Muscle of leg (tissue), 11 donors: ENCODE results near the gene TK1. TPM values are rescaled to one million over a fixed set of nuclear protein-coding genes. Genes with fewer than 3 reads are reported as not detected.

ENCODE experiments used
- DNase-seq: peaks from one replicate; pipeline ENCODE4 v3.0.0; 2013
- H3K27ac ChIP-seq: one replicate; pipeline ENCODE4 v1.5.1; 2013; ENCODE audit warnings: mild to moderate bottlenecking, low read length, control low read depth
- H3K27me3 ChIP-seq: one replicate; pipeline ENCODE4 v1.6.1; 2013; ENCODE audit warnings: low read length; ENCODE audit not compliant: control insufficient read depth, insufficient read depth
- H3K36me3 ChIP-seq: one replicate; pipeline ENCODE4 v1.6.1; 2013; ENCODE audit warnings: low read length; ENCODE audit not compliant: control insufficient read depth, insufficient read depth
- H3K4me1 ChIP-seq: one replicate; pipeline ENCODE4 v1.6.1; 2013; ENCODE audit warnings: low read length; ENCODE audit not compliant: control insufficient read depth, insufficient read depth
- H3K4me3 ChIP-seq: one replicate; pipeline ENCODE4 v1.5.1; 2013; ENCODE audit warnings: low read length, control low read depth
- H3K9me3 ChIP-seq: replicated peaks from 2 replicates; pipeline ENCODE4 v1.6.1; 2013; ENCODE audit warnings: low read depth, low read length; ENCODE audit not compliant: control insufficient read depth
- WGBS: methylation state at CpG from one replicate; pipeline ENCODE4 v1.1.5; 2013; ENCODE audit warnings: missing lambda C conversion rate; ENCODE audit not compliant: insufficient coverage; 5-methylcytosine and 5-hydroxymethylcytosine counted together
- polyA plus RNA-seq, 8 donors: library from polyadenylated mRNA; unstranded; fragments of 120-200 nt; gene quantifications; one replicate each; pipeline versions ENCODE4 v1.2.1 to v1.2.3, GENCODE V29; 2013; ENCODE audit warnings: inconsistent platforms in 1 of 8, low replicate concordance in 1 of 8; ENCODE audit not compliant: insufficient read length in 8 of 8, insufficient read depth in 1 of 8
- total RNA-seq: library from RNA; stranded (reverse); fragments of 120-200 nt; gene quantifications from one replicate; pipeline ENCODE4 v1.2.4, GENCODE V29; 2013

Gene TK1
- total and polyA plus RNA-seq, 9 donors: 11.8 to 31.6 (median 27.5) TPM

- H3K9me3 ChIP-seq: no peaks in the 10 kb centered on the region
- WGBS: 89% methylated on average over 20 of the region's 22 CpGs
Measured at GRCh38 chr17:78204387-78205123, 17.7 kb upstream of the TK1 start.

GRCh38 chr17:78202666-78203065, 15.8 kb upstream of the TK1 start:
- Histone ChIP-seq H3K27me3 (no peaks in the 10 kb centered on the region), H3K9me3 (no peaks in the 10 kb centered on the region), H3K4me1 (no peaks in the 10 kb centered on the region), H3K27ac (no peak overlapping the region), H3K36me3 (peaks cover 37% of the 10 kb centered on the region), H3K4me3 (no peak overlapping the region)
- DNase-seq: no peak
- WGBS: 98% methylated on average over 8 of the region's 8 CpGs

More at GRCh38 chr17:78204387-78205123, 17.7 kb upstream of the TK1 start:
- Histone ChIP-seq H3K4me3 (no peak overlapping the region), H3K27me3 (no peaks in the 10 kb centered on the region), H3K36me3 (peaks cover 29% of the 10 kb centered on the region), H3K27ac (no peak overlapping the region), H3K4me1 (no peaks in the 10 kb centered on the region)
- no peak for DNase-seq

- Histone ChIP-seq H3K4me3 (no peak overlapping the region), H3K27me3 (no peaks in the 10 kb centered on the region), H3K36me3 (peaks cover 40% of the 10 kb centered on the region), H3K27ac (no peak overlapping the region), H3K9me3 (no peaks in the 10 kb centered on the region), H3K4me1 (no peaks in the 10 kb centered on the region)
- no peak for DNase-seq
- 84% methylated on average over 6 of the region's 6 CpGs for WGBS
Measured at GRCh38 chr17:78200451-78200850, 13.6 kb upstream of the TK1 start.

GRCh38 chr17:78197147-78197832, 10.4 kb upstream of the TK1 start:
- H3K36me3 ChIP-seq: peaks cover 28% of the 10 kb centered on the region
- WGBS: 83% methylated on average over 8 of the region's 9 CpGs
- no peak overlapping the region for H3K27ac ChIP-seq
- no peaks in the 10 kb centered on the region for H3K9me3 ChIP-seq
- no peaks in the 10 kb centered on the region for H3K27me3 ChIP-seq
- no peaks in the 10 kb centered on the region for H3K4me1 ChIP-seq
- no peak for DNase-seq
- no peak overlapping the region for H3K4me3 ChIP-seq

GRCh38 chr17:78196716-78197115, 9.9 kb upstream of the TK1 start:
- DNase-seq: no peak
- H3K36me3 ChIP-seq: peaks cover 31% of the 10 kb centered on the region
- H3K27ac ChIP-seq: no peak overlapping the region

GRCh38 chr17:78185981-78186691, 716 bp downstream of the TK1 start:
- WGBS: 39% methylated on average over 5 of the region's 10 CpGs
- Histone ChIP-seq H3K9me3 (no peaks in the 10 kb centered on the region), H3K27ac (peak overlapping the region; percentile 59), H3K4me1 (peaks cover 37% of the 10 kb centered on the region), H3K27me3 (no peaks in the 10 kb centered on the region), H3K4me3 (peak overlapping the region; percentile 78), H3K36me3 (peaks cover 21% of the 10 kb centered on the region)
- DNase-seq: peak; percentile 74

More at GRCh38 chr17:78196716-78197115, 9.9 kb upstream of the TK1 start:
- Histone ChIP-seq H3K4me3 (no peak overlapping the region), H3K4me1 (no peaks in the 10 kb centered on the region), H3K27me3 (no peaks in the 10 kb centered on the region), H3K9me3 (no peaks in the 10 kb centered on the region)
- WGBS: no CpG with 5 or more reads among the region's 5 CpGs

- H3K4me1 ChIP-seq: peaks cover 40% of the 10 kb centered on the region
- 30% methylated on average over 2 of the region's 9 CpGs for WGBS
- no peak for DNase-seq
Measured at GRCh38 chr17:78184868-78185267, 2.0 kb downstream of the TK1 start.

GRCh38 chr17:78184351-78184750, 2.5 kb downstream of the TK1 start:
- no peak overlapping the region for H3K4me3 ChIP-seq
- no peak for DNase-seq
- peaks cover 45% of the 10 kb centered on the region for H3K4me1 ChIP-seq
- peaks cover 22% of the 10 kb centered on the region for H3K36me3 ChIP-seq
- 42% methylated on average over 10 of the region's 10 CpGs for WGBS
- no peaks in the 10 kb centered on the region for H3K27me3 ChIP-seq
- no peaks in the 10 kb centered on the region for H3K9me3 ChIP-seq
- H3K27ac ChIP-seq: peak overlapping the region; percentile 20

More at GRCh38 chr17:78184868-78185267, 2.0 kb downstream of the TK1 start:
- Histone ChIP-seq H3K9me3 (no peaks in the 10 kb centered on the region), H3K27me3 (no peaks in the 10 kb centered on the region), H3K27ac (no peak overlapping the region), H3K36me3 (peaks cover 21% of the 10 kb centered on the region), H3K4me3 (no peak overlapping the region)

- WGBS: 51% methylated on average over 3 of the region's 12 CpGs
Measured at GRCh38 chr17:78183916-78184315, 2.9 kb downstream of the TK1 start.

GRCh38 chr17:78182504-78182903, 4.3 kb downstream of the TK1 start:
- Histone ChIP-seq H3K27ac (no peak overlapping the region), H3K4me3 (no peak overlapping the region), H3K36me3 (peaks cover 34% of the 10 kb centered on the region), H3K9me3 (no peaks in the 10 kb centered on the region), H3K4me1 (peaks cover 53% of the 10 kb centered on the region), H3K27me3 (no peaks in the 10 kb centered on the region)
- 86% methylated on average over 11 of the region's 13 CpGs for WGBS
- no peak for DNase-seq

More at GRCh38 chr17:78183916-78184315, 2.9 kb downstream of the TK1 start:
- no peaks in the 10 kb centered on the region for H3K9me3 ChIP-seq
- no peaks in the 10 kb centered on the region for H3K27me3 ChIP-seq
- peaks cover 25% of the 10 kb centered on the region for H3K36me3 ChIP-seq
- H3K27ac ChIP-seq: peak overlapping the region; percentile 20
- DNase-seq: no peak
- peaks cover 49% of the 10 kb centered on the region for H3K4me1 ChIP-seq
- H3K4me3 ChIP-seq: no peak overlapping the region
